Stimulated activated CD4-positive, alpha-beta T cell treated with anti-CD3 and anti-CD28 coated beads, Interleukin-1b, Interleukin-23, amount 100 ng/mL, for 48 hours (primary cell): ENCODE measurements around the gene SLC25A24.
"Not testable (repeated sequence)": the region's sequence is repeated elsewhere in the genome, so short reads cannot be mapped to it uniquely, and the experiment has no call there.

Experiments
- DNase-seq: peaks from one replicate; pipeline ENCODE4 v3.0.0-alpha.2; 2020

SLC25A24 gene

GRCh38 chr1:108132367-108132766 is 67.8 kb downstream of the SLC25A24 start:
- not testable (repeated sequence) for DNase-seq

GRCh38 chr1:108131281-108131680 is 68.9 kb downstream of the SLC25A24 start:
- not testable (repeated sequence) for DNase-seq

DNA sequence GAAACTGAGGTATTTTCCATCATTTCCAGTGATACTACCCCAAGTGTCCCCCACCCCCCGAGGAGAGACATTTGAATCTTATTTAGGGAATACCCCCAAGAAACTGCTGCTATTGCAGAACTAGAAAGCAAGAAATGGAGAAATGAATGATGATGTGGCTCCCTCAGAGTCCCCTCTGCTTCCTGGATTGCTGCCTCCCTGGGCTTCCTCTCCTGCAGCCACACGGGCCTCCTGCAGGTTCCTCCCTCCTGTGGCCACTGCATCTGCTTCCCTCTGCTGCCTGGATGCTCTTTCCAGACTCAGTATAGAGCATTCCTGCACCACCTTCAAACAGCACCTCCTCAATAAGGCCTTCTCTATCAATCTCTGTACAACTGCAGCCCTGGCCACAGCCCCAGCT is 69.3 kb downstream of the SLC25A24 start:
- DNase-seq = no peak

DNA sequence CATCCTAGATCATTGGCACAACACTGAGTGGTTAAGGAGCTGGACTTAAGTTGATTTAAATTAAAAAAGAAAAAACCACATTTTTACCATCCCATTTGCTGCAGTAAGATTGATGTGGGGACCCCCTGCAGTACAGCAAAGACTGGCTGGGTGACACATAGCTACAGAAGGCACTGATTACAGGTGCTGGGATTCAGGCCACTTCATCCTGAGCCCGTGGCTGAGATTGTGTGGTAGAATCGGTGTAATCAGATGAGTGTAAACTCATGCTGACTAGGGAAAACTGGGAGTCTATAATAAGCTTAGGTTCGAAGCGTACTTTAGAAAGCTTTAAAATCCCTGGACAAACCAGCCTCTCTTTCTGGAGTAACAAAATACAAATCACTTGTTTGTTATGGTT is 70.1 kb downstream of the SLC25A24 start:
- DNase-seq = no peak

GRCh38 chr1:108125312-108126138 is 74.6 kb downstream of the SLC25A24 start:
- DNase-seq = peak; percentile 65

GRCh38 chr1:108124622-108125311 is 75.4 kb downstream of the SLC25A24 start:
- DNase-seq = no peak

DNA sequence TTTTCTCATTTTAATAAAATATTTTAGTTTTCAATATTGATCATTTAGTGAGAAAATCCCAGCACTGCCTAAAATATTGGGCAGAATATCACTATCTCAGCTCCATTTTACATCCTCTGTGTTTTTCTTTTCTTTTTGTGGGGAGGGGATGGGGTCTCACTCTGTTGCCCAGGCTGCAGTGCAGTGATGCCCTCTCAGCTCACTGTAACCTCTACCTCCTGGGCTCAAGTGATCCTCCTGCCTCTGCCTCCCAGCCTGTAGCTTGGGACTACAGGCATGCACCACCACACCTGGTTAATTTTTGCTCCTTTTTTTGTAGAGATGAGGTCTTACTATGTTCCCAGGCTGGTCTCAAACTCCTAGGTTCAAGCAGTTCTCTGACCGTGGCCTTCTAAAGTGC is 76.1 kb downstream of the SLC25A24 start:
- no peak for DNase-seq

- no peak for DNase-seq
These were observed 78.6 kb downstream of the SLC25A24 start for GRCh38 chr1:108121358-108122143.

- DNase-seq = no peak
These were observed 80.0 kb downstream of the SLC25A24 start for GRCh38 chr1:108120163-108120562.

DNA sequence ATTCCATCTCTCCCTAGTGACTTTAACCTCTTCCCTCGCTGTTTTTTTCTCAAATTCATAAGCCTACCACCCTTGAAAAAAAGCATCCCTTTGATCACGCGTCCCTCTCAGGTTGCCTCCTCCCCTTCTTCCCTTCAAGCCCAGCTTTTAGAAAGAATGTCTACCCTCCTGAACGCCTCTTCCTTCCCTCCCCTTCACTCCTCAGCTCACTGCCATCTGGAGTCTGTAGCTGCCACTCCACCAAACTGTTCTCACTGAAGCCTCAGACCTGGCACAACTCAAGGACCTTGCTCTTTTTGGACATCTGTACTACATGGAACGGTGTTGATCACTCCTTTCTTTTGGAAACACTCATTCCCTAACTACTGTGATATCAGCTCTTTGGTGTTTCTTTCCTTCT is 80.6 kb downstream of the SLC25A24 start:
- DNase-seq = no peak

DNA sequence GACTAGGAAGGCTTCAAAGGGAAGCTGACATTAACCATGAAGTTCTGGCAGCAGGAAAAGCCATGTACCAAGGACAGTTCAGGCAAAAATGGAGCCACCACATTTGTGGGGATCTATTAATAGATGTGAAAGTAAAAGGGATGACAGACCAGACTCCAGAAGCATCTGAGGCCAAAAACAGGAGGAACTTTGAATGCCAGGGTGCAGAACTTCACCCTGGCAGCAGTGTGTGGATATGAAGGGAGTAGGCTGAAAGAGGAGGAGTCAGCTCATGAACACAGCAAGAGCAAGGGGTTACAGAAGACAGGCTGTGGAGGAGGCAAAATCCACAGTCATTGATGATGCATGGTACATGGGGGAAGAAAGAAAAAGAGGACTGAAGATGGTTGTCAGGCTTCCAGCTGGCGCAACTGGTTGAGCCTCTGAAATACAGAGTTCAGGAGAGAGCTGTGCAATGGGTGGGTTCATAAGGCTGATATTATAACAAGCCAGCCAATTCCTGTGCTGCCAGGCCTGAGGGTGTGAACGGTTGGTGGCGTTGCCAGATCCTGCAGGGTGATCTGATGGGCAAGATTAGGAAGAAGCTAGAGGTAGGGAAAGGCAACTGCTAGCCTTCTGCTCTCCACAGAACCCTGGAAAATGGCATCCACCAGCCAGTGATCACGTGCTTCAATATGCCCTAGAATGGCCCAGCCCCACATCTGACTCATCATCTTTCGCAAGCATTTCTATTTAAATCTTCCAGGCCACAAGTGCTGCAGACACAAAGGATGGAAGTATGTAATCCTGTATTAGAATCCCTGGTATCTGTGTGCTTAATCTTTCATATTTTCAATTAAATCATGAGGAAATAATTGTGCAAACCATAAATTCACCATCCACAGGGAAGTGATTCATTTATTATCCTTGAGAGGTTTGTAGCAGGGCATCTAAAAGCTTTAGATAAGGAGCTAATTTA is 81.9 kb downstream of the SLC25A24 start:
- DNase-seq = no peak

DNA sequence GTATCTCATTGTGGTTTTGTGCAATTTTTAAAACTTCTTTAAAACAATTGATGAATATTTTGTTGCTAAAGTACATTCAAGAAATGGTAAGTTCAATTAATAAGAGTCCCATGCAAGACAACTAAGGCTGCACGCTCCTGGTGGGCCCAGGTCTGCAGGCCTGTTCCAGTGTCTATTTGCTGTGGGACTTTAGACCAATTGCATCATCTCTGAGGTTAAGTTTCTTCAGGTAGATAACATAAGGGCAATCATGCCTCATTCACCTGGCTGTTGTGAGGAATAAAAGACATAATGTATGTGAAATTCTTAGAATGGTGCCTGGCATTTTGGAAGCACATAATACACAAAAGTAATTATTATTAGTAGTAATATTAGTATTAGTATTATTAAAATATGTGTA is 82.9 kb downstream of the SLC25A24 start:
- no peak for DNase-seq

DNA sequence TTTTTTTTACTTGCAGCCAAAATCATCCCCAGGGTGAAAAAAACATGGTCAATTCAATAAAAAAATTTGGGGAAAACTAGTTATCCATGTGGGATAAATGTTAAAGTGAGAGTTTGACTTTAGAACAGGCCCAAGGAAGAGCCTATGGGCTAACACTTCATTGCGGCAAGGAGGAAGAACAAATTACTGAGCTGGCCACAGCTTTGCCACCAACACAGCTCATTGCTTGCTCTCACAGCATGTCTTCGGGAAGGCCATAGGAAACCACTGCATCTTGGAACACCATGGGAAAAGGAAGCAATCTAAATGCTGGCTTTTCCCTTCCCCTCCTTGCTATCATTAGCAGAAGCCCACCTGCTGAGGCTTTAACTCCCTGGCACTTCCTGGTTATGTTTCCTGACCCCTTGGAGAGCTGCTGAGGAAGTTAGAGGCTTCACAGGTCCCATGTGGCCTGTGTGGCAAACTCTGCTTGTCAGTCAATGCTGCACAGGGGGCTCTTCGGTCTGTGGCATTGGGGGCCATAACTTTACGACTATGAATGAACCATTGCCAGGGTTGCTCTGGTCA is 86.0 kb downstream of the SLC25A24 start:
- DNase-seq = no peak

GRCh38 chr1:108113496-108113895 is 86.6 kb downstream of the SLC25A24 start:
- no peak for DNase-seq

DNA sequence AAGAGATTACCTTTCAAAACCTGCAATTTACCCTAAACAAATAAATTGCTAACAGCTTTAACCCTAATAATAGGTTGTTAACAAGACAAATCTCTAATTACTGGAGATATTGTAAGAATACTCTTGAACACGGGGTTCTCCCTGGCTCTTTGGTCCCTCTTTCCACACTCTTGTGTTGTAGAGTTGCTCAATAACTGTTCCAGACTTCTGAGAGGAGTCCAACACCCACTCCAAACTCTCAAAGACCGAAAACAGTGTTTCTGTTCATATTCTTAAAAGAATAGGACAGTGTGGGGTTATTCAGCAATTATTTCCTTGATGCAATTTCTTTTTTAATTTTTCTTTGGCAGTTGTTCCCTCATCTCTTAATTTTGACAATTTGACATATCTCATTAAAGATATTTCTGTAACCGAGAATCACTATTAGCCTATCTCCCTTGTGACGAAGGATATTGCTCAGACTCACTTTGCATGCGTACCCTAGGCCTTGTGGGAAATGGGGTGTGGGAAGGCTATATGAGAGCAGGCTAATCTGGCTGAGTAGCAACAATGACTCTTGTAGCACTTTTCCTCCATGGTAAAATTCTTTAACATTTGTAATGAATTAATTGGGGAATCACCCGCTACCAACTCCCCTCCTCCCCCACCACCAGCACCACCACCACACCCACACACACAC is 90.7 kb downstream of the SLC25A24 start:
- no peak for DNase-seq

- no peak for DNase-seq
These were observed 92.0 kb downstream of the SLC25A24 start for GRCh38 chr1:108108119-108108518.

DNA sequence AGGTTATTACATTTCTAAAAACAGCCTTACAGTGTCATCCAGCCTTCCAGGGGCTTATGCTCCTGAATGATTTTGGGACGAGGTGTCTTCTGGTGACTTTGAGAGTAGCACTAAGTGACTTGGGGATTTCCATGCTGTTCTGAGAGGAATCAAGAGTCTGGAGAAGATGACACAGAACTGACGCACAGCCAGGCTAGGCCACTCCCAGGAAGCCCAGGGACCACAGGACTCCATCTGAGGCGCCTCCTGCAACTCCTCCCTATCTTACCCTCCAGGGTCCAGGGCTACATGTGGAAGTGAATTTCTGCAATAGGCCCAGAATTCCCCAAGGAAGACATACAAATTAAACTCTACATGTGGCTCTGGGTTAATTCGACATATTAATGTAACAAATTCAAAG is 92.5 kb downstream of the SLC25A24 start:
- DNase-seq = peak; percentile 40

- no peak for DNase-seq
These were observed 93.4 kb downstream of the SLC25A24 start for GRCh38 chr1:108106775-108107174.

- DNase-seq = no peak
These were observed 100.0 kb downstream of the SLC25A24 start for GRCh38 chr1:108100148-108100547.

GRCh38 chr1:108097018-108097417 is 103.1 kb downstream of the SLC25A24 start:
- no peak for DNase-seq

DNA sequence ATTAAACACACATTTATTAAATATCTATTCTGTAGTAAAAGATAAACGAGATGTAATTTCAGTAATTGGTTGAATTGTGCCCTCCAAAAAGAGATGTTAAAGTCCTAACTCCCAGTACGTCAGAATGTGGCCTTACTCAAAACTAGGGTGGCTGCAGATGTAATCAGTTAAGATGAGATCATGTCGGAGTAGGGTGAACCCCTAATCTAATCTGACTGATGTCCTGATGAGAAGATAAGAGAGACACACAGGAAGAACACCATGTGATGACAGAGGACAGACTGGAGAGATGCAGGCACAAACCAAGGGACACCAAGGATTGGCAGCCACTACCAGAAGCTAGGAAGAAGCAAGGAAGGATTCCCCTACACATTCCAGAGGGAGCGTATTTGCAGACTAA is 104.1 kb downstream of the SLC25A24 start:
- DNase-seq = no peak
